K562 (cell line): Measurements from ENCODE around the gene SMIM35. TPM values are rescaled to one million over a fixed set of nuclear protein-coding genes. Genes with fewer than 3 reads are reported as not detected.

Experiments
- ADNP ChIP-seq: fragments of 200-800 bp; sonication (Bioruptor generic); IDR thresholded peaks from 2 replicates; pipeline ENCODE4 v1.6.1; 2016; ENCODE audit warnings: missing genetic modification characterization, missing compliant biosample characterization
- CREB3L1 ChIP-seq: fragments of 450-650 bp; IDR thresholded peaks from 2 replicates; pipeline ENCODE4 v1.6.1; 2014; ENCODE audit warnings: low read depth, mild to moderate bottlenecking, moderate library complexity, borderline replicate concordance
- CSDE1 ChIP-seq, 2 experiments: fragments of 450-650 bp; IDR thresholded peaks; 2 replicates each; pipeline ENCODE4 v1.6.1; 2016; ENCODE audit warnings: mild to moderate bottlenecking in 1 of 2
- ETV5 ChIP-seq: sonication (generic); formaldehyde crosslinking; IDR thresholded peaks from 2 replicates; pipeline ENCODE4 v1.4.0; 2020; ENCODE audit warnings: low read depth, mild to moderate bottlenecking, missing genetic modification reagents
- FOXA3 ChIP-seq, 2 experiments: fragments of 450-650 bp in 1 of 2; sonication (generic) in 1 of 2; formaldehyde crosslinking; IDR thresholded peaks in 1 of 2; conservative IDR thresholded peaks in 1 of 2; 2 replicates each; pipeline versions ENCODE4 v1.4.0 to v1.8.0; 2020 to 2022; ENCODE audit warnings: mild to moderate bottlenecking in 2 of 2, missing genetic modification reagents in 1 of 2
- KLF1 ChIP-seq: fragments of 450-650 bp; IDR thresholded peaks from 2 replicates; pipeline ENCODE4 v1.6.1; 2016; ENCODE audit warnings: missing genetic modification characterization, missing compliant biosample characterization
- MED1 ChIP-seq: sonication (generic); formaldehyde crosslinking; IDR thresholded peaks from 2 replicates; pipeline ENCODE4 v1.8.1; 2023; ENCODE audit warnings: missing genetic modification reagents, borderline replicate concordance
- MXD1 ChIP-seq: fragments of 250-450 bp; sonication (Bioruptor Pico); IDR thresholded peaks from 2 replicates; pipeline ENCODE4 v1.8.0; 2021; ENCODE audit warnings: borderline replicate concordance, mild to moderate bottlenecking, moderate library complexity; ENCODE audit not compliant: poor library complexity, severe bottlenecking
- NFIC ChIP-seq: fragments of 450-650 bp; IDR thresholded peaks from 2 replicates; pipeline ENCODE4 v1.6.1; 2017; ENCODE audit warnings: mild to moderate bottlenecking, inconsistent platforms
- SMARCB1 ChIP-seq: IDR thresholded peaks from 2 replicates; pipeline ENCODE4 v1.6.1; 2011; ENCODE audit warnings: improper control_type of control experiment, low read depth; ENCODE audit not compliant: insufficient read length
- SP1 ChIP-seq: sonication (generic); formaldehyde crosslinking; IDR thresholded peaks from 2 replicates; pipeline ENCODE4 v1.8.1; 2022; ENCODE audit warnings: mild to moderate bottlenecking, missing genetic modification reagents
- SREBF1 ChIP-seq: fragments of 150-350 bp; IDR thresholded peaks from 2 replicates; pipeline ENCODE4 v1.6.1; 2014; ENCODE audit warnings: antibody characterized with exemption, low read depth, low read length, borderline replicate concordance
- UBTF ChIP-seq, 2 experiments: IDR thresholded peaks; 2 replicates each; pipeline ENCODE4 v1.6.1; 2012; ENCODE audit warnings: improper control_type of control experiment in 2 of 2, low read depth in 2 of 2, low read length in 2 of 2, borderline replicate concordance in 1 of 2
- ZNF253 ChIP-seq: fragments of 250-450 bp; sonication (Bioruptor Pico); conservative IDR thresholded peaks from 2 replicates; pipeline ENCODE4 v1.6.1; 2021; ENCODE audit warnings: mild to moderate bottlenecking
- ZNF263 ChIP-seq: sonication (generic); formaldehyde crosslinking; IDR thresholded peaks from 2 replicates; pipeline ENCODE4 v1.8.0; 2022; ENCODE audit warnings: mild to moderate bottlenecking, missing genetic modification reagents, borderline replicate concordance
- ZNF518B ChIP-seq: fragments of 250-450 bp; sonication (Bioruptor Pico); IDR thresholded peaks from 2 replicates; pipeline ENCODE4 v1.5.0; 2021; ENCODE audit warnings: mild to moderate bottlenecking, moderate library complexity
- ZNF551 ChIP-seq: fragments of 250-450 bp; sonication (Bioruptor Pico); IDR thresholded peaks from 2 replicates; pipeline ENCODE4 v1.5.0; 2021; ENCODE audit warnings: mild to moderate bottlenecking, moderate library complexity
- ZNF644 ChIP-seq: fragments of 200-800 bp; sonication (Bioruptor generic); IDR thresholded peaks from 2 replicates; pipeline ENCODE4 v1.6.1; 2016; ENCODE audit warnings: low read depth, missing genetic modification characterization, missing compliant biosample characterization
- ZNF707 ChIP-seq: fragments of 250-450 bp; sonication (Bioruptor Pico); conservative IDR thresholded peaks from 2 replicates; pipeline ENCODE4 v1.8.0; 2022; ENCODE audit warnings: inconsistent platforms, mild to moderate bottlenecking, moderate library complexity
- ZNF79 ChIP-seq: fragments of 250-450 bp; sonication (Bioruptor Pico); IDR thresholded peaks from 2 replicates; pipeline ENCODE4 v1.4.0; 2020; ENCODE audit warnings: low read depth, mild to moderate bottlenecking, moderate library complexity
- ZSCAN29 ChIP-seq: fragments of 450-650 bp; IDR thresholded peaks from 2 replicates; pipeline ENCODE4 v1.6.1; 2017
- polyA plus RNA-seq, 8 experiments: library from polyadenylated mRNA; depleted of rRNA in 4 of 8; stranded (reverse) in 5 of 8; unstranded in 3 of 8; fragments of >200 nt; fragmentation: Nextera tagmentation in 2 of 8; fragmentation: Illumina TruSeq in 1 of 8; extraction: Ambion mirVana in 2 of 8; extraction: Trizol in 1 of 8; gene quantifications; 2 replicates each; pipeline versions ENCODE4 v1.2.1 to v1.2.3, GENCODE V29; 2011 to 2014; ENCODE audit warnings: inconsistent platforms in 1 of 8, missing spikeins in 1 of 8
- total RNA-seq, 7 experiments: library from RNA; depleted of rRNA in 6 of 7; stranded (reverse); fragments of >200 nt in 6 of 7; fragmentation: Illumina TruSeq in 2 of 7; extraction: Trizol in 2 of 7; gene quantifications; 2 replicates each; pipeline versions ENCODE4 v1.2.1 to v1.2.3, GENCODE V29; 2011 to 2021; ENCODE audit warnings: low replicate concordance in 1 of 7

Gene SMIM35
- total and polyA plus RNA-seq, 9 of the 15 experiments (the other 6 are each of a cell fraction or from before 2014, with no cell fraction given) = 0.03 TPM; not detected in 7

- TF ChIP-seq ZNF551 (CRISPR knock-in tag) (no peak), ZSCAN29 (peak; percentile 60; the same call in 1 of the 2 replicates), MED1 (CRISPR knock-in tag) (no peak), SP1 (CRISPR knock-in tag) (no peak), UBTF (IDR thresholded peaks at IDR 0.05; ENCODE audit: borderline replicate concordance in 1 of 2, low read depth in 2 of 2, low read length in 2 of 2) (0 out of 4 replicates have a peak, but pooled peaks of 1 of the 2 experiments have one; percentile 51), ETV5 (CRISPR knock-in tag) (peak; percentile 58; the same call in 1 of the 2 replicates), KLF1 (no peak), ZNF707 (CRISPR knock-in tag) (no peak), CREB3L1 (peak; percentile 20; the same call in 1 of the 2 replicates), MXD1 (CRISPR knock-in tag) (no peak), ZNF518B (no peak), SMARCB1 (no peak), ZNF79 (no peak), ADNP (tag) (no peak), ZNF644 (no peak), CSDE1 (IDR thresholded peaks at IDR 0.05) (no peak), SREBF1 (no peak), FOXA3 (CRISPR knock-in tag; conservative IDR thresholded peaks at IDR 0.05 in 1 of 2, IDR thresholded peaks at IDR 0.05 in 1 of 2) (peak; percentile 61 to 85), NFIC (0 out of 2 replicates have a peak, but pooled peaks have one; percentile 31), ZNF253 (CRISPR knock-in tag) (no peak), ZNF263 (CRISPR knock-in tag) (peak; percentile 81)
Measured at GRCh38 chr11:118012083-118012669, 74.6 kb downstream of the SMIM35 start (continued).
